Measurements from ENCODE around the gene CD46.

CD46 gene

GRCh38 chr1:207815913-207816291 is 64.0 kb downstream of the CD46 start:
- peak; percentile 31 for DNase-seq

- no peak for DNase-seq
Observed at GRCh38 chr1:207817166-207817565, 65.3 kb downstream of the CD46 start.

GRCh38 chr1:207817778-207818751 is 66.2 kb downstream of the CD46 start:
- DNase-seq = peak; percentile 25

GRCh38 chr1:207818971-207819451 is 67.2 kb downstream of the CD46 start:
- peak; percentile 21 for DNase-seq

DNA sequence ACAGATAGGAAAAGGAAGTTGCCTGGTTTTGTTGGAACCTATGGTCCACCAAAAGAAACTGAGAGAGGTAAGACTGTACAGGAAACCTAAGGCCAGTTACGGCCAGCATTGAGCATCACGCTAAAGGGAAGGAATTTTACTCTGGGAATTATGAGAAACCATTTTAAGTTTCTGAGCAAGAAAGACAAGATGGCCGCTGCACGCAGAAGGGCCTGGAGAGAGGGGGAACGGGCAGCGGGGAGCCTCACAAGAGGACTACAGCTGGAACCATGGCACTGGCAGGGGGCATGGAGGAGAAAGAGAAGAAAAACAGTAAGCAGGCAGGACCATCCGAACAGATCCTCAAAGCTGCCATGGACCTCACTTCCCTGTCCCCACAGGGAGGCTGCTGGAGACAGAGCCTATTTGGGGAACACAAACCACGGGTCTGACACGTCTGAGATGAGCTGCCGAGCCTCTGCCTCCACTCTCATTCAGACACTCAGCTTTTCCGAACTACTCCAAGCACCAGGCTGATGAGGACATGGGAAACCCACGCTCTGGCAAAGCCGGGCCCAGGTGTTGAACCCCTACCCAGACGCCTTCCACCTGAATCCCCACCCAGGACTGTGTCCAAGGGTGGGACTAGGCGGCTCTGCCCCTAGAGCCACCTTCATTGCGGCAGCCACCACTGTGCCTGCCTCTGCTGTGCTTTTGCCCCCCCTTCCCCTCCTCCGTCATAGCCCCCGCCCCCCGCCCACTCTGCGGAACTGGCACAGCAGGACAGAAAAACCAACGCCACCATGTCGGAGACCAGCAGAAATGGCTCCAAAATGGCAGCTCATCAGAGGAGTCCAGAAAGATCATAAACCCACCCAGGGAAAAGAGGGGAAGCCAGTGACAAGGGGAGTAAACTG is 69.0 kb downstream of the CD46 start:
- DNase-seq = no peak

DNA sequence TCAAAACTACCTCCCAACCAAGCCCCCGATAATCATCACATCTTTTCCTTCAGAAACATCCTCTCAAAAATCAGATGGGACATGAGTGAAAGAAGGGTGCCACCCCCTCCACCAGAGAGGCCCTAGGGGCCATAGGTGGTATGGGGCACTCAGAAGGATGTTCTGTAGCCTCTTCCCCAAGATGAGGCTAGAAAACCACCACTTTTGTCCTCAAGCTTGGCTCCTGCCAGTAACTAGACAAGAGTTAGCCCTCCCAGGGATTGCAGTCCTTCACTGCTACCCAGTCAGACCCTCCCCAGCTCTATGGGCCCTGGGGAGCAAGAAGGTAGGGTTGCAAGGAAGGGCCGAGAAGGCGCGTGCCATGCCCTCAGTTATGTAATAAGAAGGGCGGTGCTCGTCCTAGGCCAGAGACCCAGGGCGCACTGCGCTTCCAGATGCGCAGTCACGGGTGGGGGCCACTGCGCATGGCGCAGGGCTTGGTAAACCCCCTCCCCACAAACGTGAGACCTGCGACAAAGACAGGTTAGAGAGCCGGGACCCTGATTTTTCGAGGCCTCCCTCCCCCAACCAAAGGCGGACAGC is 69.7 kb downstream of the CD46 start:
- no peak for DNase-seq

- DNase-seq = no peak
Observed at GRCh38 chr1:207822124-207822601, 70.3 kb downstream of the CD46 start.

GRCh38 chr1:207822602-207823451 is 71.0 kb downstream of the CD46 start:
- DNase-seq = peak; percentile 66

- no peak for DNase-seq
Observed at GRCh38 chr1:207823531-207823879, 71.7 kb downstream of the CD46 start.

DNA sequence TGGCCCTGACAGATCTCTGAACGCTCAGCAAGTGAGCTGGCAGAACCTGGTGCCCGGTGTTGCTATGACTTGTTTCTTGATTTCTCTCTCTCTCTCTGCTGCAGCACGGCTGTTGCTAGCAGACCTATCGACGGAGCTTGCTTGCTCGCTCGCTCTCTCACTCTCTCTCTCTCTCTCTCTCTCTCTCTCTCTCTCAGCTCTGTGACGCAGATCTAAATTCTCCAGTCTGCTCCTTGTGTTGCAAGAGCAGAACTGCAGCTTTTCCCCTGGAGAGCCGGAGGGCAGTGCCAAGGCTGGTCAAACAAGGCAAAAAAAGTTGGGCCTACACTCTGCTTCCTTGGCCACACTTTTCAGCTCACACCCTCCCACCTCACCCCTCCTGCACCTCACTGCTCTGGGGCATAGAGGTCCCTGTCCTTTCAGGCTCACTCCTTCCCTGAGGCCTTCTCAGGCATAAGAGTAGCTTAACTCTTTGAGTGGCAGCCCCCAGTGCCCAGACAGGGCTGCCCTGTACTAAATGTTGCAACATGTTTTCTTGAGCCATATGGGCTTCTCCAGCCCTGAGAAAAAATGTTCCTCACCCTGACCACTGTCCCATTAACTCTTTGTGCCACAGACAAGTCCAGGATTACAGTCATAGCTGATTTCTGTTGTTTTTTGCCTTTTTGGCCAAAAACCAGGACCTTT is 72.2 kb downstream of the CD46 start:
- DNase-seq = peak; percentile 63

- no peak for DNase-seq
Observed at GRCh38 chr1:207824691-207825408, 73.0 kb downstream of the CD46 start.

- DNase-seq = no peak
Observed at GRCh38 chr1:207825409-207825695, 73.5 kb downstream of the CD46 start.

DNA sequence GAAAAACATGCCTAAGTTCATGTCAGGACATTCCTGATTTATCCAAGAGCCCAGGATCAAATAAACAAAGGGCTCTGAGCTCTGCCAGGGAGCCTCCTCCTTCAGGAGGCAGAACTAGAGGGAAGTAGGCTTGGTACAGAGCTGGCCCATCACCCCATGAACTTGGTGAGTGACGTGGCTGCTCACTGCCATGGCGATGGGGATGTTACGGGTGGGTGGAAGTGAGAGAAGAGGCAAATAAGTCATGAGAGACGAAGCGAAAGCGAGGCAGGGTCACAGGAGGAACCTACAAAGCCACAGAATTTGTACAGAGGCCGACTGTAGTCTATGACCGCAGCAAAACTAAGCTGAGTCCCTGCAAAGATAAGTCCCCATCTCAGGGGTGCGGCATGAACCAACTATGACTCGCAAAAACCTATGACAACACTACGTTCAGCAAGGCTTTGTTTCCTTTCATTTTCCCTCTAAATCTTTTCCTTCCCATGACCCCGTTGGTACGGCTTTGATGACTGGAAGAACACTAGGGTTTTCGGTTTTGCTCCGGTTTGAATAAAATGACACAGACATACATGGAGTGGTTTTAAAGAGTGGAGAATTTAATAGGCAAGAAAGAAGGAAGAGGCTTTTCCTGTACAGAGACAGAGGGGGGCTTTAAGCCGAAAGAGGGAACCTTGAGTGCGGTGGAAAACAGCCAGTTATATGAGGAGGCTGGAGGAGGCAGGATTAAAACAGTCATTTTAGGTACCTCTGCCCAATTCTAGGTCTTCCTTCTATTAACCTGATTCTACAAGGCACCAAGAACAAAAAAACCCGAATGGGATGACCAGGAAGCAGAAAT is 74.1 kb downstream of the CD46 start:
- peak; percentile 75 for DNase-seq

GRCh38 chr1:207826557-207827487 is 75.0 kb downstream of the CD46 start:
- no peak for DNase-seq

- DNase-seq = no peak
Observed at GRCh38 chr1:207827488-207827830, 75.6 kb downstream of the CD46 start.

DNA sequence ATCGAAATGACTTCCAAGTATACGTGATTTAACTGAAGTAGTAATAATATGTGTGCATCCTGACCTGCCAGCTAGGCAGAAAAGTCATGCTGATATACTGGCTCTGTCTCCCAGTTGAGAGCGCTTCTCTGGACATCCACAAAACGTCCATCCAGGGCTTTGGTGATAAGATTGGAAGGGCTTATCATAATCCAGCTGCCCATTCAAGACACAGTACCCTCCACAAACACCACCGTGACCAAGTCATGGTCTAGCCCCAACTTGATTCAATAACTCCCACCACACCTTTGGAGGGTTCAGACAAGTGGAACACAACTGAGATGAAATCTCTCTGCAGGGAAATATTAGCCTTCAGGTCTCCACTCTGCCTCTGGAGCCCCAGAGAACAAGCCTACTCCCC is 76.2 kb downstream of the CD46 start:
- no peak for DNase-seq

GRCh38 chr1:207828485-207829158 is 76.8 kb downstream of the CD46 start:
- DNase-seq = no peak

GRCh38 chr1:207829576-207829975 is 77.7 kb downstream of the CD46 start:
- DNase-seq = no peak

Measured in activated CD4-positive, CD25-positive, alpha-beta regulatory T cell treated with anti-CD3 and anti-CD28 coated beads, Interleukin-2, amount 50 U/mL, for 72 hours (primary cell).